WTC11 (cell line): Measurements from ENCODE around the gene ZNF878.

Source experiments
- ATF3 ChIP-seq: sonication (generic); formaldehyde crosslinking; conservative IDR thresholded peaks from 2 replicates; pipeline ENCODE4 v1.8.1; 2022; ENCODE audit warnings: mild to moderate bottlenecking, missing genetic modification reagents
- CTCF ChIP-seq: fragments of 200-600 bp; IDR thresholded peaks from 2 replicates; pipeline ENCODE4 v1.8.0; 2022; ENCODE audit warnings: antibody characterized with exemption
- FOXP4 ChIP-seq: sonication (generic); formaldehyde crosslinking; IDR thresholded peaks from 2 replicates; pipeline ENCODE4 v1.8.0; 2022; ENCODE audit warnings: mild to moderate bottlenecking, missing genetic modification reagents
- GRHL2 ChIP-seq: fragments of 250-450 bp; sonication (Bioruptor Pico); IDR thresholded peaks from 2 replicates; pipeline ENCODE4 v1.8.0; 2022; ENCODE audit warnings: mild to moderate bottlenecking, moderate library complexity; ENCODE audit not compliant: insufficient replicate concordance, severe bottlenecking
- SMAD3 ChIP-seq: sonication (generic); formaldehyde crosslinking; IDR thresholded peaks from 2 replicates; pipeline ENCODE4 v1.8.0; 2022; ENCODE audit warnings: missing genetic modification reagents, mild to moderate bottlenecking, borderline replicate concordance
- TP53 ChIP-seq: sonication (generic); formaldehyde crosslinking; IDR thresholded peaks from 2 replicates; pipeline ENCODE4 v1.8.1; 2023; ENCODE audit warnings: mild to moderate bottlenecking, missing genetic modification reagents

- TF ChIP-seq CTCF (no peak), ATF3 (CRISPR knock-in tag) (no peak), FOXP4 (CRISPR knock-in tag) (no peak), SMAD3 (CRISPR knock-in tag) (no peak), GRHL2 (CRISPR knock-in tag) (no peak), TP53 (CRISPR knock-in tag) (no peak)
Observed at GRCh38 chr19:12034198-12034597, 18.6 kb downstream of the ZNF878 start.
